MM.1S (cell line): Measurements from ENCODE around the gene IGF1R.

Source experiments
- DNase-seq: peaks from one replicate; pipeline ENCODE4 v3.0.0-alpha.2; 2015
- H2AFZ ChIP-seq: fragments of 300-600 bp; sonication (generic); 2 replicates; pipeline ENCODE4 v1.6.0; 2016; ENCODE audit warnings: antibody characterized with exemption, low read length
- H3F3A ChIP-seq: fragments of 300-600 bp; sonication (generic); 2 replicates; pipeline ENCODE4 v1.6.1; 2016; ENCODE audit warnings: mild to moderate bottlenecking, antibody characterized with exemption, low read length, moderate library complexity, mixed read lengths; ENCODE audit not compliant: insufficient read depth
- H3K27ac ChIP-seq: fragments of 300-600 bp; sonication (generic); 2 replicates; pipeline ENCODE4 v1.5.1; 2016; ENCODE audit warnings: mild to moderate bottlenecking, low read length
- H3K27me3 ChIP-seq: fragments of 300-600 bp; sonication (generic); replicated peaks from 2 replicates; pipeline ENCODE4 v1.6.0; 2016; ENCODE audit warnings: low read length; ENCODE audit not compliant: insufficient read depth
- H3K36me3 ChIP-seq: fragments of 300-600 bp; sonication (generic); replicated peaks from 2 replicates; pipeline ENCODE4 v1.6.1; 2016; ENCODE audit warnings: mild to moderate bottlenecking, low read length, mixed read lengths; ENCODE audit not compliant: insufficient read depth
- H3K4me1 ChIP-seq: fragments of 300-600 bp; sonication (generic); 2 replicates; pipeline ENCODE4 v1.6.1; 2016; ENCODE audit warnings: low read length, mixed read lengths
- H3K4me2 ChIP-seq: fragments of 300-600 bp; sonication (generic); 2 replicates; pipeline ENCODE4 v1.6.0; 2016; ENCODE audit warnings: low read depth, low read length
- H3K4me3 ChIP-seq: fragments of 300-600 bp; sonication (generic); 2 replicates; pipeline ENCODE4 v1.5.1; 2016; ENCODE audit warnings: low read length, mixed read lengths
- H3K79me2 ChIP-seq: fragments of 300-600 bp; sonication (generic); 2 replicates; pipeline ENCODE4 v1.6.1; 2016; ENCODE audit warnings: mixed run types, low read length, mixed read lengths
- H3K9ac ChIP-seq: fragments of 300-600 bp; sonication (generic); 2 replicates; pipeline ENCODE4 v1.6.1; 2016; ENCODE audit warnings: low read length, mixed read lengths
- H3K9me2 ChIP-seq: fragments of 300-600 bp; sonication (generic); replicated peaks from 2 replicates; pipeline ENCODE4 v1.6.1; 2016; ENCODE audit warnings: mild to moderate bottlenecking, low read length, mixed read lengths; ENCODE audit not compliant: insufficient read depth
- H3K9me3 ChIP-seq: fragments of 300-600 bp; sonication (generic); replicated peaks from 2 replicates; pipeline ENCODE4 v1.6.1; 2016; ENCODE audit warnings: mild to moderate bottlenecking, low read length, mixed read lengths; ENCODE audit not compliant: insufficient read depth
- H4K20me1 ChIP-seq: fragments of 300-600 bp; sonication (generic); 2 replicates; pipeline ENCODE4 v1.6.1; 2016; ENCODE audit warnings: mild to moderate bottlenecking, low read length, moderate library complexity, mixed read lengths; ENCODE audit not compliant: insufficient read depth
- EZH2 ChIP-seq: fragments of 300-600 bp; sonication (generic); optimal IDR thresholded peaks from 2 replicates; pipeline ENCODE3; 2017; ENCODE audit warnings: low read depth, mild to moderate bottlenecking, antibody characterized with exemption, low read length, mixed read lengths
- EZH2phosphoT487 ChIP-seq: fragments of 300-600 bp; sonication (generic); IDR thresholded peaks from 2 replicates; pipeline ENCODE4 v1.6.1; 2018; ENCODE audit warnings: antibody characterized with exemption, low read length
- TF ChIP-seq, protein P1 (sequence below): fragments of 300-600 bp; sonication (generic); IDR thresholded peaks from 2 replicates; pipeline ENCODE4 v1.5.1; 2016; ENCODE audit warnings: antibody characterized with exemption, low read length, mixed read lengths

The IGF1R gene

DNA sequence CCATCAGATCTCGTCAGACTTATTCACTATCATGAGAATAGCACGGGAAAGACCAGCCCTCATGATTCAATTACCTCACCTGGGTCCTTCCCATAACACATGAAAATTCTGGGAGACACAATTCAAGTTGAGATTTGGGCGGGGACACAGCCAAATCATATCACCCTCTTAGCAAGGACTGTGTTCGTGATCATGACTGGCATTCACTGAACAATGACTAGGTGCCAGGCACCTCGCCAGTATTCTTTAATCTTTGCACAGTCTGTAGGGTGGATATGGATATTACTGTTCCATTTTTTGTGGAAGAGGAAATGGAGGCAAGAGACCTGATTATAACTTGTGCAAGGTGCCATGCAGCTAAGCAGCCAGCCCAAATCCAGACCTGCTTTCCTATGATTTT is 77.5 kb downstream of the IGF1R start:
- no peaks in the 10 kb centered on the region for H3F3A ChIP-seq
- peaks cover 5% of the 10 kb centered on the region for H4K20me1 ChIP-seq
- H3K27me3 ChIP-seq, result no peaks in the 10 kb centered on the region
- H3K4me2 ChIP-seq, result no peak overlapping the region
- no peaks in the 10 kb centered on the region for H3K4me1 ChIP-seq
- no peak for TF ChIP-seq EZH2phosphoT487
- TF ChIP-seq, protein P1, sequence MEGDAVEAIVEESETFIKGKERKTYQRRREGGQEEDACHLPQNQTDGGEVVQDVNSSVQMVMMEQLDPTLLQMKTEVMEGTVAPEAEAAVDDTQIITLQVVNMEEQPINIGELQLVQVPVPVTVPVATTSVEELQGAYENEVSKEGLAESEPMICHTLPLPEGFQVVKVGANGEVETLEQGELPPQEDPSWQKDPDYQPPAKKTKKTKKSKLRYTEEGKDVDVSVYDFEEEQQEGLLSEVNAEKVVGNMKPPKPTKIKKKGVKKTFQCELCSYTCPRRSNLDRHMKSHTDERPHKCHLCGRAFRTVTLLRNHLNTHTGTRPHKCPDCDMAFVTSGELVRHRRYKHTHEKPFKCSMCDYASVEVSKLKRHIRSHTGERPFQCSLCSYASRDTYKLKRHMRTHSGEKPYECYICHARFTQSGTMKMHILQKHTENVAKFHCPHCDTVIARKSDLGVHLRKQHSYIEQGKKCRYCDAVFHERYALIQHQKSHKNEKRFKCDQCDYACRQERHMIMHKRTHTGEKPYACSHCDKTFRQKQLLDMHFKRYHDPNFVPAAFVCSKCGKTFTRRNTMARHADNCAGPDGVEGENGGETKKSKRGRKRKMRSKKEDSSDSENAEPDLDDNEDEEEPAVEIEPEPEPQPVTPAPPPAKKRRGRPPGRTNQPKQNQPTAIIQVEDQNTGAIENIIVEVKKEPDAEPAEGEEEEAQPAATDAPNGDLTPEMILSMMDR, result no peak
- no peak overlapping the region for H3K9ac ChIP-seq
- DNase-seq, result no peak
- peaks cover 83% of the 10 kb centered on the region for H3K79me2 ChIP-seq
- no peak overlapping the region for H3K4me3 ChIP-seq
- no peaks in the 10 kb centered on the region for H3K36me3 ChIP-seq
- H3K9me3 ChIP-seq, result no peaks in the 10 kb centered on the region
- H2AFZ ChIP-seq, result no peak overlapping the region
- no peak overlapping the region for H3K27ac ChIP-seq
- H3K9me2 ChIP-seq, result no peaks in the 10 kb centered on the region

- Histone ChIP-seq H3K9me3 (no peaks in the 10 kb centered on the region), H3K9me2 (no peaks in the 10 kb centered on the region), H2AFZ (no peak overlapping the region), H3K27me3 (no peaks in the 10 kb centered on the region), H4K20me1 (peaks cover 3% of the 10 kb centered on the region), H3K4me3 (no peak overlapping the region), H3K36me3 (no peaks in the 10 kb centered on the region), H3F3A (no peaks in the 10 kb centered on the region), H3K27ac (no peak overlapping the region), H3K79me2 (peaks cover 83% of the 10 kb centered on the region), H3K9ac (no peak overlapping the region), H3K4me2 (no peak overlapping the region), H3K4me1 (no peaks in the 10 kb centered on the region)
- no peak for DNase-seq
- TF ChIP-seq, protein P1, result no peak
- TF ChIP-seq EZH2, result no peak
- TF ChIP-seq EZH2phosphoT487, result no peak
These were observed 79.0 kb downstream of the IGF1R start for GRCh38 chr15:98727115-98728040.

- Histone ChIP-seq H3K9me3 (no peaks in the 10 kb centered on the region), H3K27ac (no peak overlapping the region), H4K20me1 (no peaks in the 10 kb centered on the region; the same call in 1 of the 2 replicates), H3K9me2 (no peaks in the 10 kb centered on the region), H3K9ac (no peak overlapping the region), H3K4me2 (no peak overlapping the region), H3K79me2 (peaks cover 83% of the 10 kb centered on the region), H3K4me1 (no peaks in the 10 kb centered on the region), H3K4me3 (no peak overlapping the region), H2AFZ (no peak overlapping the region), H3K36me3 (no peaks in the 10 kb centered on the region), H3K27me3 (no peaks in the 10 kb centered on the region), H3F3A (no peaks in the 10 kb centered on the region)
- no peak for DNase-seq
- TF ChIP-seq, protein P1, result no peak
- TF ChIP-seq EZH2phosphoT487 (no peak), EZH2 (no peak)
These were observed 79.9 kb downstream of the IGF1R start for GRCh38 chr15:98728082-98728810.
